ENCODE data around the gene KRTAP20-1.

DNA sequence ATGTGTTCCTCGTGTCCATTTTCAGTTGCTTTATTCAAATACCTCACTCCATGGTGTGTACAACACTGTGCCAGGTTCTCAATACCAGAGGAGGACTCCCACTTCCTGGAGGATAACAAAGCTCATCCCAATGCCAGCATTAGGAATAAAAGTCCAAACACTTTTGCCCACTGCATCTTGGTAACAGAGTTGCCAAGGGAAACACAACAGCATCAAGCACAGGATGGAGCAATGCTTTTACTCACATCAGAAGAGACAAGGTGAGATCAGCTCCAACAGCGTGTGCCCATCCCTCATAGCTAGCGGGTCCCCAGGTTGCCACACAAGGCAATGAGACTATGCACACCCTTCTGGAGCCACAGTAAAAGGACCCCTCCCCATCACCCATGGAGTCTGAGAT lies 7.1 kb downstream of the KRTAP20-1 start:
- no peak for TF ChIP-seq FOXM1 (IDR thresholded peaks at IDR 0.05; ENCODE audit: borderline replicate concordance)
- TF ChIP-seq L3MBTL2 (conservative IDR thresholded peaks at IDR 0.05) = no peak
- no peak for TF ChIP-seq SP1 (IDR thresholded peaks at IDR 0.05)
- no peak for TF ChIP-seq ZNF384 (IDR thresholded peaks at IDR 0.05)
- TF ChIP-seq NFRKB (IDR thresholded peaks at IDR 0.05) = no peak
- TF ChIP-seq FOXA1 (IDR thresholded peaks at IDR 0.05) = no peak
- TF ChIP-seq SUZ12 (IDR thresholded peaks at IDR 0.05) = no peak
- TF ChIP-seq FOXK2 (IDR thresholded peaks at IDR 0.05) = no peak
- TF ChIP-seq HDGF (IDR thresholded peaks at IDR 0.05; ENCODE audit: borderline replicate concordance) = no peak
- TF ChIP-seq ARNT (IDR thresholded peaks at IDR 0.05) = no peak
- TF ChIP-seq TARDBP (IDR thresholded peaks at IDR 0.05) = no peak
